AG04450 (cell line): ENCODE results near the gene FH. TPM values are rescaled to one million over a fixed set of nuclear protein-coding genes. Genes with fewer than 3 reads are reported as not detected.

Experiments used
- CTCF ChIA-PET: fragments of 300-600, 350-600 bp; formaldehyde crosslinking; extraction: SDS; loops from one replicate; lab custom pipeline; 2022; ENCODE audit warnings: antibody characterized with exemption, inconsistent platforms; lab: Charles Lee
- POLR2A ChIA-PET: fragments of 350-600 bp; formaldehyde crosslinking; extraction: SDS; loops from one replicate; lab custom pipeline; 2021; ENCODE audit warnings: antibody characterized with exemption, inconsistent platforms; lab: Yijun Ruan, JAX
- DNase-seq: peaks from one replicate; pipeline ENCODE4 v3.0.0-alpha.2; 2011; ENCODE audit warnings: low read depth, low spot score
- H3K27ac ChIP-seq: one replicate; pipeline ENCODE4 v1.5.1; 2012; ENCODE audit warnings: low read depth, low read length, control low read depth
- H3K27me3 ChIP-seq: one replicate; pipeline ENCODE4 v1.6.0; 2012; ENCODE audit warnings: low read length; ENCODE audit not compliant: control insufficient read depth, insufficient read depth
- H3K4me3 ChIP-seq: 2 replicates; pipeline ENCODE4 v1.5.1; 2011; ENCODE audit warnings: mild to moderate bottlenecking, low read depth, low read length, control low read depth
- H3K9me3 ChIP-seq: 2 replicates; pipeline ENCODE4 v1.5.1; 2012; ENCODE audit warnings: low read length; ENCODE audit not compliant: control insufficient read depth, insufficient read depth
- CTCF ChIP-seq: IDR thresholded peaks from 2 replicates; pipeline ENCODE4 v1.5.1; 2011; ENCODE audit warnings: low read depth, low read length, control low read depth, inconsistent platforms
- polyA plus RNA-seq: library from polyadenylated mRNA; depleted of rRNA; stranded (reverse); fragments of >200 nt; gene quantifications from 2 replicates; pipeline ENCODE4 v1.2.3, GENCODE V29; 2011

The FH gene
- polyA plus RNA-seq, 1 experiment, result 104 TPM

- TF ChIP-seq CTCF, result no peak
These were observed 28.5 kb upstream of the FH start for GRCh38 chr1:241548008-241548407.

DNA sequence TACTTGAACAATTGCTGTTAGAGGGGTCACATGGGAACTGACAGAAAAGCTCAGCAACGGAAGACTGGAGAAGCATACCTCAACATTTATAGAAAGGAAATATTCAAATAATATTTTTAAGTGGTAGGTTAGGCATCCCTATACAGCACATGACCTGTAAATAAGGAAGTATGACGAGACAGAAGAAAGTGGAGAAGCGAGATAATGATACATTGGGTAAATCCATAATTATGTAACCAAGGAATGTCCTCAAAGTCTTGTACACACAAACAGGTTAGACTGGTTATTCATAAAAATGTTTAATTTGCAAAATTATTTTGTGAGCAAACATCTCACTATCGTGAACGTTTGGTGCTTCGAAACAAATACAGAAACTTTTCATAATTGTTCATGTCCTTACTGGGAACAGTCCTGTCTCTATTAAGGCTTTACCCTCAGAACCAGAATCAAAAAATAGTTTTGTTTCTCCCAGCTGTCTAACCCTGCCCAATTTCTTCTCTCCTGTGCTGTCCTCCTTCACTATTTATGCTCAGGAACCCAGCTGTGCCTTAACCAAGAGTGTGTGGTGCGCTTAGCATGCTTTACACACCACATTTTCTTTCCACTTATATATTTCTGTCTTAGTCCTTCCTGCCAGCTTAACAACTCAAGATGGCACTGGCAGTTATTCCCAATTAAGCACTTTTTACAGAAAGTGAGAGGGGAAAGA lies 22.8 kb upstream of the FH start:
- Histone ChIP-seq H3K27me3 (peaks cover 4% of the 10 kb centered on the region), H3K9me3 (no peaks in the 10 kb centered on the region), H3K4me3 (no peak overlapping the region), H3K27ac (no peak overlapping the region)
- ChIA-PET CTCF (no interaction called here), POLR2A (no interaction called here)
- no peak for TF ChIP-seq CTCF
- no peak for DNase-seq

More at GRCh38 chr1:241548008-241548407, 28.5 kb upstream of the FH start:
- CTCF ChIA-PET, result no interaction called here
- H3K4me3 ChIP-seq, result no peak overlapping the region
- no peaks in the 10 kb centered on the region for H3K9me3 ChIP-seq
- no peaks in the 10 kb centered on the region for H3K27me3 ChIP-seq
- POLR2A ChIA-PET, result no interaction called here
- H3K27ac ChIP-seq, result no peak overlapping the region
- DNase-seq, result no peak

DNA sequence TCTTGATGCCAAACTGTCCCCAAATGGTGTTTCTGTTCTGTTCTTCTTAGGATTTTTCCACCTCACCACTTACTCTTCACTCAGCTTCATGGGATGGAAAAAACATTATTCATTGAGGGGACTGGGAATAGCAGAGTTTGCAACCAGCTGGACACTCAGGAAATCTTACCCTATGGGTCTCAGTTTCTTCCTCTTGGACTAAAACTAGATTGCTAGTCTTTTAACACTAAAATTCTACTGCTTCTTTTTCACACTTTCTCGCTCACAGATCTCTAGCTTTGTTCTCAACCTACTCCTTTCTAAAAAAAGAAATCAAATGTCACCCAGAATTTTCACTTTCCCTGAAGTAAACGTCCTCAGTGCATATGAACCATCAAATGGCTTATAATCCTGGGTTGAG lies 17.4 kb upstream of the FH start:
- CTCF ChIA-PET, result interaction anchor here (0.8 to 1.5 kb wide), 3 partner anchors 75 to 461 kb away, joined by 3 to 6 read pairs (median 3); partner anchors contain the start of gene MAP1LC3C
- POLR2A ChIA-PET, result no interaction called here
- no peak for TF ChIP-seq CTCF

GRCh38 chr1:241536304-241536703 lies 16.7 kb upstream of the FH start:
- Histone ChIP-seq H3K9me3 (no peaks in the 10 kb centered on the region), H3K27ac (no peak overlapping the region), H3K27me3 (peaks cover 6% of the 10 kb centered on the region), H3K4me3 (no peak overlapping the region)
- no peak for TF ChIP-seq CTCF
- ChIA-PET POLR2A (no interaction called here), CTCF (interaction anchor here (0.5 to 1.5 kb wide), 4 partner anchors 75 to 1108 kb away, joined by 3 to 6 read pairs (median 4); partner anchors contain the start of gene MAP1LC3C)
- DNase-seq, result no peak

More for the DNA sequence above, 17.4 kb upstream of the FH start:
- no peaks in the 10 kb centered on the region for H3K9me3 ChIP-seq
- H3K27ac ChIP-seq, result no peak overlapping the region
- no peak for DNase-seq
- no peak overlapping the region for H3K4me3 ChIP-seq
- H3K27me3 ChIP-seq, result peaks cover 6% of the 10 kb centered on the region
